K562 (cell line): Measurements from ENCODE around the gene MAPK8IP1. TPM values are rescaled to one million over a fixed set of nuclear protein-coding genes. Genes with fewer than 3 reads are reported as not detected.

Experiments
- ARHGAP35 ChIP-seq: fragments of 450-650 bp; IDR thresholded peaks from 2 replicates; pipeline ENCODE4 v1.6.1; 2018; ENCODE audit not compliant: partially characterized antibody
- CC2D1A ChIP-seq: fragments of 450-650 bp; IDR thresholded peaks from 2 replicates; pipeline ENCODE4 v1.6.1; 2017; ENCODE audit warnings: mild to moderate bottlenecking
- HNRNPH1 ChIP-seq: fragments of 200-400 bp; formaldehyde crosslinking; optimal IDR thresholded peaks from 2 replicates; pipeline ENCODE3; 2017; ENCODE audit warnings: low read depth, mild to moderate bottlenecking, low read length, moderate library complexity
- HNRNPUL1 ChIP-seq: fragments of 200-400 bp; formaldehyde crosslinking; IDR thresholded peaks from 2 replicates; pipeline ENCODE4 v1.6.1; 2017; ENCODE audit warnings: low read length
- KDM5B ChIP-seq: fragments of 200-600 bp; sonication (generic); IDR thresholded peaks from 2 replicates; pipeline ENCODE4 v1.6.1; 2012; ENCODE audit warnings: low read depth, mild to moderate bottlenecking, moderate library complexity, low read length, control low read depth, inconsistent platforms; ENCODE audit not compliant: insufficient replicate concordance
- MIER1 ChIP-seq: fragments of 450-650 bp; IDR thresholded peaks from 2 replicates; pipeline ENCODE4 v1.6.1; 2016; ENCODE audit warnings: antibody characterized with exemption, mild to moderate bottlenecking, low read depth
- NFRKB ChIP-seq: fragments of 450-650 bp; IDR thresholded peaks from 2 replicates; pipeline ENCODE4 v1.6.1; 2016; ENCODE audit warnings: low read depth
- NR2C1 ChIP-seq, 2 experiments: fragments of 450-650 bp; IDR thresholded peaks; 2 replicates each; pipeline ENCODE4 v1.6.1; 2017; ENCODE audit warnings: mild to moderate bottlenecking in 2 of 2, antibody characterized with exemption in 1 of 2, inconsistent platforms in 1 of 2, missing compliant biosample characterization in 1 of 2, missing genetic modification characterization in 1 of 2
- NR2F6 ChIP-seq: fragments of 450-650 bp; formaldehyde crosslinking; IDR thresholded peaks from 2 replicates; pipeline ENCODE4 v1.4.0; 2020; ENCODE audit warnings: mild to moderate bottlenecking
- OTX1 ChIP-seq: fragments of 450-650 bp; formaldehyde crosslinking; IDR thresholded peaks from 2 replicates; pipeline ENCODE4 v1.4.0; 2022; ENCODE audit warnings: mild to moderate bottlenecking
- PHF8 ChIP-seq: fragments of 200-600 bp; sonication (generic); IDR thresholded peaks from 2 replicates; pipeline ENCODE4 v1.6.1; 2012; ENCODE audit warnings: mixed run types, mild to moderate bottlenecking, inconsistent platforms, low read length, moderate library complexity, borderline replicate concordance
- RFX5 ChIP-seq: IDR thresholded peaks from 2 replicates; pipeline ENCODE4 v1.6.1; 2011; ENCODE audit warnings: low read depth, mild to moderate bottlenecking, improper control_type of control experiment, low read length
- SNRNP70 ChIP-seq: fragments of 200-400 bp; formaldehyde crosslinking; optimal IDR thresholded peaks from 2 replicates; pipeline ENCODE3; 2017; ENCODE audit warnings: low read depth, low read length
- SOX6 ChIP-seq: fragments of 450-650 bp; IDR thresholded peaks from 2 replicates; pipeline ENCODE4 v1.6.1; 2014; ENCODE audit warnings: mild to moderate bottlenecking
- SRSF7 ChIP-seq: fragments of 200-400 bp; formaldehyde crosslinking; optimal IDR thresholded peaks from 2 replicates; pipeline ENCODE3; 2017; ENCODE audit warnings: mild to moderate bottlenecking, low read depth, low read length
- ZFX ChIP-seq: sonication (generic); formaldehyde crosslinking; IDR thresholded peaks from 2 replicates; pipeline ENCODE4 v1.8.0; 2022; ENCODE audit warnings: mild to moderate bottlenecking, missing genetic modification reagents, moderate library complexity
- ZNF184 ChIP-seq: sonication (generic); formaldehyde crosslinking; IDR thresholded peaks from 2 replicates; pipeline ENCODE4 v1.5.0; 2020; ENCODE audit warnings: missing genetic modification reagents
- ZNF212 ChIP-seq: fragments of 450-650 bp; formaldehyde crosslinking; IDR thresholded peaks from 2 replicates; pipeline ENCODE4 v1.4.0; 2020; ENCODE audit warnings: mild to moderate bottlenecking
- polyA plus RNA-seq, 8 experiments: library from polyadenylated mRNA; depleted of rRNA in 4 of 8; stranded (reverse) in 5 of 8; unstranded in 3 of 8; fragments of >200 nt; fragmentation: Nextera tagmentation in 2 of 8; fragmentation: Illumina TruSeq in 1 of 8; extraction: Ambion mirVana in 2 of 8; extraction: Trizol in 1 of 8; gene quantifications; 2 replicates each; pipeline versions ENCODE4 v1.2.1 to v1.2.3, GENCODE V29; 2011 to 2014; ENCODE audit warnings: inconsistent platforms in 1 of 8, missing spikeins in 1 of 8
- total RNA-seq, 7 experiments: library from RNA; depleted of rRNA in 6 of 7; stranded (reverse); fragments of >200 nt in 6 of 7; fragmentation: Illumina TruSeq in 2 of 7; extraction: Trizol in 2 of 7; gene quantifications; 2 replicates each; pipeline versions ENCODE4 v1.2.1 to v1.2.3, GENCODE V29; 2011 to 2021; ENCODE audit warnings: low replicate concordance in 1 of 7
- TF ChIP-seq, protein P1 (sequence below), 2 experiments: fragments of 450-650 bp; conservative IDR thresholded peaks; 2 replicates each; pipeline ENCODE4 v1.6.1; 2017; ENCODE audit warnings: mild to moderate bottlenecking in 2 of 2, moderate library complexity in 2 of 2
- TF ChIP-seq, protein P2 (sequence below): fragments of 450-650 bp; formaldehyde crosslinking; IDR thresholded peaks from 2 replicates; pipeline ENCODE4 v1.4.0; 2022; ENCODE audit warnings: mild to moderate bottlenecking, moderate library complexity
- TF ChIP-seq, protein P3 (sequence below), 2 experiments: fragments of 450-650 bp; IDR thresholded peaks; 2 replicates each; pipeline ENCODE4 v1.6.1; 2016
- TF ChIP-seq, protein P4 (sequence below), 2 experiments: fragments of 450-650 bp in 1 of 2; IDR thresholded peaks; 2 replicates each; pipeline ENCODE4 v1.6.1; 2011 to 2017; ENCODE audit warnings: low read depth in 2 of 2, antibody characterized with exemption in 1 of 2, borderline replicate concordance in 1 of 2, low read length in 1 of 2, mild to moderate bottlenecking in 1 of 2, mixed read lengths in 1 of 2; ENCODE audit not compliant: control insufficient read depth in 1 of 2

Gene MAPK8IP1
- total and polyA plus RNA-seq, 9 of the 15 experiments (the other 6 are each of a cell fraction or from before 2014, with no cell fraction given), result 0.13 to 6.9 (median 2.5) TPM

DNA sequence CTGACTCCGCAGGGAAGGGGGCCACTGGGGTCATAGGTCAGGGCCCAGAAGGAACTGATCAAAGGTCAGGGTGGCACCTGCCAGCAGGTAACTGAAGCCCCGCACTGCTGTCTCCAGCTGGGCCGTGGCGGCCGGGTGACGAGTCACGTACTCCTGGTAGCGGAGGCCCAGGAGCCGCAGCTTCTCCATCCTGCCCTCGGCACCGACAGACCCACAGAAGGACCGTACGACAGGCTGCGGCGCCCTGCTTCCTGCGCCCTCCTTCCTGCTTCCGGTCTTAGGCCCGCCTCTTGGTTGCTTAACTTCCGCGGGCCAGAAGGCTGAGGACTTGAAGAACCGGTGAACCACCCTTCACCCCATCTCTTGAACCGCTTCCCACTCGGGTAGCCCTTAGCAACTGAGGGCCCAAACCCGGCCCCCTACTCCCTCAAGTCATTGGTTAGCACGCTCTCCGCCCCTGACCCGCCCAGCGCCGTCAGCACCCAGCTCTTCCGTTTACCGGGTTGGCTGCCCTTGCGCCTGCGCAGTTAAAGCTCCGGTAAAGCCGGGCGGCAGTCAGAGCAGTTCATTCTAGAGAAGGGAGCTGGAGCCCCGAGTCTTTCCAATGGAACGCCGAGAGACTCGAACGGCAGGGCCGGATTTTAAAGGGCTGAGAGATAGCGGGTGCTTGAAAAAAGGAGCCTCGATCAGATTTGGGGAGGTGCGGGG lies 32.3 kb downstream of the MAPK8IP1 start, which contains the start of gene PEX16 (continued):
- peak; percentile 90 for TF ChIP-seq NR2C1 (IDR thresholded peaks at IDR 0.05)
- peak; percentile 92 for TF ChIP-seq NR2C1 (tag; IDR thresholded peaks at IDR 0.05)
- TF ChIP-seq, protein P1, sequence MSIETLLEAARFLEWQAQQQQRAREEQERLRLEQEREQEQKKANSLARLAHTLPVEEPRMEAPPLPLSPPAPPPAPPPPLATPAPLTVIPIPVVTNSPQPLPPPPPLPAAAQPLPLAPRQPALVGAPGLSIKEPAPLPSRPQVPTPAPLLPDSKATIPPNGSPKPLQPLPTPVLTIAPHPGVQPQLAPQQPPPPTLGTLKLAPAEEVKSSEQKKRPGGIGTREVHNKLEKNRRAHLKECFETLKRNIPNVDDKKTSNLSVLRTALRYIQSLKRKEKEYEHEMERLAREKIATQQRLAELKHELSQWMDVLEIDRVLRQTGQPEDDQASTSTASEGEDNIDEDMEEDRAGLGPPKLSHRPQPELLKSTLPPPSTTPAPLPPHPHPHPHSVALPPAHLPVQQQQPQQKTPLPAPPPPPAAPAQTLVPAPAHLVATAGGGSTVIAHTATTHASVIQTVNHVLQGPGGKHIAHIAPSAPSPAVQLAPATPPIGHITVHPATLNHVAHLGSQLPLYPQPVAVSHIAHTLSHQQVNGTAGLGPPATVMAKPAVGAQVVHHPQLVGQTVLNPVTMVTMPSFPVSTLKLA (conservative IDR thresholded peaks at IDR 0.05), result peak; percentile 58 to 73; a peak in 3 of 4 replicates
- no peak for TF ChIP-seq NFRKB
- no peak for TF ChIP-seq ZNF184 (CRISPR knock-in tag)
- TF ChIP-seq CC2D1A, result no peak
- no peak for TF ChIP-seq NR2F6 (CRISPR knock-in tag)
- peak; percentile 73 for TF ChIP-seq KDM5B
- TF ChIP-seq, protein P2, sequence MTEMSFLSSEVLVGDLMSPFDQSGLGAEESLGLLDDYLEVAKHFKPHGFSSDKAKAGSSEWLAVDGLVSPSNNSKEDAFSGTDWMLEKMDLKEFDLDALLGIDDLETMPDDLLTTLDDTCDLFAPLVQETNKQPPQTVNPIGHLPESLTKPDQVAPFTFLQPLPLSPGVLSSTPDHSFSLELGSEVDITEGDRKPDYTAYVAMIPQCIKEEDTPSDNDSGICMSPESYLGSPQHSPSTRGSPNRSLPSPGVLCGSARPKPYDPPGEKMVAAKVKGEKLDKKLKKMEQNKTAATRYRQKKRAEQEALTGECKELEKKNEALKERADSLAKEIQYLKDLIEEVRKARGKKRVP (CRISPR knock-in tag), result no peak
- TF ChIP-seq OTX1 (CRISPR knock-in tag), result no peak
- no peak; the same call in none of the 2 replicates for TF ChIP-seq SOX6
- TF ChIP-seq ZFX, result peak; percentile 54; the same call in 1 of the 2 replicates
- TF ChIP-seq MIER1, result no peak
- TF ChIP-seq HNRNPUL1, result no peak
- TF ChIP-seq SRSF7, result no peak
- no peak for TF ChIP-seq RFX5
- no peak for TF ChIP-seq SNRNP70
- no peak for TF ChIP-seq ARHGAP35
- TF ChIP-seq HNRNPH1, result no peak
- no peak for TF ChIP-seq ZNF212 (CRISPR knock-in tag)
- TF ChIP-seq, protein P3, sequence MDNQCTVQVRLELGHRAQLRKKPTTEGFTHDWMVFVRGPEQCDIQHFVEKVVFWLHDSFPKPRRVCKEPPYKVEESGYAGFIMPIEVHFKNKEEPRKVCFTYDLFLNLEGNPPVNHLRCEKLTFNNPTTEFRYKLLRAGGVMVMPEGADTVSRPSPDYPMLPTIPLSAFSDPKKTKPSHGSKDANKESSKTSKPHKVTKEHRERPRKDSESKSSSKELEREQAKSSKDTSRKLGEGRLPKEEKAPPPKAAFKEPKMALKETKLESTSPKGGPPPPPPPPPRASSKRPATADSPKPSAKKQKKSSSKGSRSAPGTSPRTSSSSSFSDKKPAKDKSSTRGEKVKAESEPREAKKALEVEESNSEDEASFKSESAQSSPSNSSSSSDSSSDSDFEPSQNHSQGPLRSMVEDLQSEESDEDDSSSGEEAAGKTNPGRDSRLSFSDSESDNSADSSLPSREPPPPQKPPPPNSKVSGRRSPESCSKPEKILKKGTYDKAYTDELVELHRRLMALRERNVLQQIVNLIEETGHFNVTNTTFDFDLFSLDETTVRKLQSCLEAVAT (IDR thresholded peaks at IDR 0.05), result peak in 1 of 2 experiments; percentile 100; a peak in 2 of 4 replicates
- peak; percentile 77 for TF ChIP-seq PHF8
- TF ChIP-seq, protein P4, sequence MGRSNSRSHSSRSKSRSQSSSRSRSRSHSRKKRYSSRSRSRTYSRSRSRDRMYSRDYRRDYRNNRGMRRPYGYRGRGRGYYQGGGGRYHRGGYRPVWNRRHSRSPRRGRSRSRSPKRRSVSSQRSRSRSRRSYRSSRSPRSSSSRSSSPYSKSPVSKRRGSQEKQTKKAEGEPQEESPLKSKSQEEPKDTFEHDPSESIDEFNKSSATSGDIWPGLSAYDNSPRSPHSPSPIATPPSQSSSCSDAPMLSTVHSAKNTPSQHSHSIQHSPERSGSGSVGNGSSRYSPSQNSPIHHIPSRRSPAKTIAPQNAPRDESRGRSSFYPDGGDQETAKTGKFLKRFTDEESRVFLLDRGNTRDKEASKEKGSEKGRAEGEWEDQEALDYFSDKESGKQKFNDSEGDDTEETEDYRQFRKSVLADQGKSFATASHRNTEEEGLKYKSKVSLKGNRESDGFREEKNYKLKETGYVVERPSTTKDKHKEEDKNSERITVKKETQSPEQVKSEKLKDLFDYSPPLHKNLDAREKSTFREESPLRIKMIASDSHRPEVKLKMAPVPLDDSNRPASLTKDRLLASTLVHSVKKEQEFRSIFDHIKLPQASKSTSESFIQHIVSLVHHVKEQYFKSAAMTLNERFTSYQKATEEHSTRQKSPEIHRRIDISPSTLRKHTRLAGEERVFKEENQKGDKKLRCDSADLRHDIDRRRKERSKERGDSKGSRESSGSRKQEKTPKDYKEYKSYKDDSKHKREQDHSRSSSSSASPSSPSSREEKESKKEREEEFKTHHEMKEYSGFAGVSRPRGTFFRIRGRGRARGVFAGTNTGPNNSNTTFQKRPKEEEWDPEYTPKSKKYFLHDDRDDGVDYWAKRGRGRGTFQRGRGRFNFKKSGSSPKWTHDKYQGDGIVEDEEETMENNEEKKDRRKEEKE (IDR thresholded peaks at IDR 0.05; ENCODE audit: borderline replicate concordance in 1 of 2, control insufficient read depth in 1 of 2, low read depth in 2 of 2, low read length in 1 of 2), result no peak
